GM15510 (cell line): Measurements from ENCODE around the gene SLC10A6.

Experiments used
- POLR2A ChIP-seq: IDR thresholded peaks from 3 replicates; pipeline ENCODE4 v1.6.1; 2011; ENCODE audit warnings: borderline replicate concordance; ENCODE audit not compliant: insufficient read length; ENCODE audit errors: extremely low read depth

SLC10A6 gene

GRCh38 chr4:86831262-86832130, 17.7 kb downstream of the SLC10A6 start:
- TF ChIP-seq POLR2A, result no peak

- TF ChIP-seq POLR2A, result no peak
These were observed 23.7 kb downstream of the SLC10A6 start for GRCh38 chr4:86825511-86825910.

- TF ChIP-seq POLR2A, result no peak
These were observed 27.0 kb downstream of the SLC10A6 start for GRCh38 chr4:86822136-86822535.

GRCh38 chr4:86821151-86821550, 28.0 kb downstream of the SLC10A6 start:
- no peak for TF ChIP-seq POLR2A

GRCh38 chr4:86819561-86819960, 29.6 kb downstream of the SLC10A6 start:
- TF ChIP-seq POLR2A, result no peak

- no peak for TF ChIP-seq POLR2A
These were observed 30.3 kb downstream of the SLC10A6 start for GRCh38 chr4:86818841-86819240.

- TF ChIP-seq POLR2A, result no peak
These were observed 31.0 kb downstream of the SLC10A6 start for GRCh38 chr4:86818211-86818610.

- TF ChIP-seq POLR2A, result no peak
These were observed 32.5 kb downstream of the SLC10A6 start for GRCh38 chr4:86816501-86817273.

- TF ChIP-seq POLR2A, result no peak
These were observed 33.5 kb downstream of the SLC10A6 start for GRCh38 chr4:86815653-86816052.

- no peak for TF ChIP-seq POLR2A
These were observed 38.3 kb downstream of the SLC10A6 start for GRCh38 chr4:86810847-86811246.

GRCh38 chr4:86809809-86810208, 39.4 kb downstream of the SLC10A6 start:
- no peak for TF ChIP-seq POLR2A

- TF ChIP-seq POLR2A, result no peak
These were observed 58.1 kb downstream of the SLC10A6 start for GRCh38 chr4:86791126-86791525.

- TF ChIP-seq POLR2A, result no peak
These were observed 60.4 kb downstream of the SLC10A6 start for GRCh38 chr4:86788826-86789225.

- no peak for TF ChIP-seq POLR2A
These were observed 71.0 kb downstream of the SLC10A6 start for GRCh38 chr4:86778175-86778574.

GRCh38 chr4:86775061-86775460, 74.1 kb downstream of the SLC10A6 start:
- no peak for TF ChIP-seq POLR2A
